ENCODE results near the gene CENPK. TPM values are rescaled to one million over a fixed set of nuclear protein-coding genes. Genes with fewer than 3 reads are reported as not detected.
A peak's percentile ranks its signal among the peaks of the same experiment; 100 is the strongest.

CENPK gene
- total and polyA plus RNA-seq, 9 of the 15 experiments (the other 6 are each of a cell fraction or from before 2014, with no cell fraction given), result 30.8 to 134 (median 69.0) TPM

- TF ChIP-seq HMBOX1 (IDR thresholded peaks at IDR 0.05), result peak; percentile 90
- TF ChIP-seq FUS (optimal IDR thresholded peaks at IDR 0.05; ENCODE audit: low read depth, low read length), result no peak
- no peak for TF ChIP-seq ZNF121 (CRISPR knock-in tag; conservative IDR thresholded peaks at IDR 0.05)
- TF ChIP-seq E2F4 (CRISPR knock-in tag; IDR thresholded peaks at IDR 0.05; ENCODE audit: low read depth), result no peak
- no peak for TF ChIP-seq TAF15 (IDR thresholded peaks at IDR 0.05; ENCODE audit: low read depth, low read length)
Observed at GRCh38 chr5:65479527-65479926, 83.4 kb downstream of the CENPK start (continued).

- ChIA-PET CTCF (ENCODE audit: low intra/inter-chr PET ratio) (no interaction called here), POLR2A (interaction anchor here (1.3 kb wide), 1 partner anchor 85 kb away, joined by 3 read pairs; the partner anchor contains the start of genes CENPK and PPWD1)
- TF ChIP-seq ZNF589 (CRISPR knock-in tag; IDR thresholded peaks at IDR 0.05; ENCODE audit: low read depth) (no peak), SMAD4 (CRISPR knock-in tag; conservative IDR thresholded peaks at IDR 0.05) (no peak), ZNF780A (CRISPR knock-in tag; IDR thresholded peaks at IDR 0.05) (no peak), TAF9B (IDR thresholded peaks at IDR 0.05; ENCODE audit: partially characterized antibody) (no peak), KLF10 (CRISPR knock-in tag; IDR thresholded peaks at IDR 0.05) (no peak)
- H3K4me3 ChIP-seq, result no peak overlapping the region
- no peak overlapping the region for H3K27ac ChIP-seq (ENCODE audit: extremely low read depth, low read depth, low read length)
- intact Hi-C loops (cut with micrococcal nuclease), result loop anchor here (10.0 kb wide), 1 partner anchor 214 kb away; no protein-coding TSS in a partner anchor
- no peak overlapping the region for H3K9ac ChIP-seq (ENCODE audit: insufficient read depth in 1 of 2, low read depth in 2 of 2, low read length in 2 of 2)
- ATAC-seq, result no peak
- H2AFZ ChIP-seq (ENCODE audit: low read depth, low read length), result no peak overlapping the region
- BruUV-seq (replicated peaks), result no TSS peak
- H3K27me3 ChIP-seq (ENCODE audit: control insufficient read depth in 2 of 2, insufficient read depth in 2 of 2, low read length in 2 of 2), result no peaks in the 10 kb centered on the region
- peaks cover 0 to 8% of the 10 kb centered on the region in 2 experiments; a peak in 1 of 5 replicates for H3K4me1 ChIP-seq (replicated peaks in 1 of 2; ENCODE audit: control insufficient read depth in 2 of 2, insufficient read depth in 2 of 2, low read length in 2 of 2)
- no peaks in the 10 kb centered on the region for H3K9me3 ChIP-seq (replicated peaks; ENCODE audit: control insufficient read depth, insufficient read depth, low read depth, low read length)
- no peaks in the 10 kb centered on the region for H4K20me1 ChIP-seq (replicated peaks; ENCODE audit: control insufficient read depth, insufficient read depth, low read length)
- H3K79me2 ChIP-seq (ENCODE audit: control insufficient read depth, insufficient read depth, low read length), result peaks cover 16% of the 10 kb centered on the region; the same call in 2 of the 3 replicates
- H3K36me3 ChIP-seq (ENCODE audit: control insufficient read depth, insufficient read depth, low read length), result no peaks in the 10 kb centered on the region
- H3K4me2 ChIP-seq (ENCODE audit: insufficient read depth, low read length), result no peak overlapping the region
- in situ Hi-C loops (cut with MboI), result loop anchor here (25.0 kb wide), 2 partner anchors 516 to 841 kb away; no protein-coding TSS in a partner anchor
- H3K9me1 ChIP-seq (ENCODE audit: control insufficient read depth, insufficient read depth, low read length), result no peaks in the 10 kb centered on the region
- FAIRE-seq, result no peak
- whole genome bisulfite sequencing (ENCODE audit: insufficient coverage, low coverage, missing lambda C conversion rate), result 31% methylated on average over 1 of the region's 1 CpG
- no peak for DNase-seq (ENCODE audit: extremely low read depth in 1 of 4, low spot score in 3 of 4)
Observed at GRCh38 chr5:65478336-65478735, 84.6 kb downstream of the CENPK start.

Data from K562 (cell line).